Gastrocnemius medialis (tissue), 4 donors: ENCODE results near the gene UNC13B.

Source experiments
- CTCF ChIP-seq, 5 experiments: fragments of 450-650 bp in 3 of 5; fragments of 200-600 bp in 2 of 5; sonication (generic) in 2 of 5; IDR thresholded peaks in 4 of 5; conservative IDR thresholded peaks in 1 of 5; 1 replicate in 4 of 5; 2 replicates in 1 of 5; pipeline ENCODE4 v1.5.1; 2016 to 2019; ENCODE audit warnings: antibody characterized with exemption in 5 of 5, mild to moderate bottlenecking in 3 of 5, moderate library complexity in 3 of 5
- POLR2A ChIP-seq, 2 donors: fragments of 450-650 bp; IDR thresholded peaks; one replicate each; pipeline ENCODE4 v1.6.1; 2017; ENCODE audit warnings: antibody characterized with exemption in 2 of 2, mild to moderate bottlenecking in 2 of 2, moderate library complexity in 2 of 2

DNA sequence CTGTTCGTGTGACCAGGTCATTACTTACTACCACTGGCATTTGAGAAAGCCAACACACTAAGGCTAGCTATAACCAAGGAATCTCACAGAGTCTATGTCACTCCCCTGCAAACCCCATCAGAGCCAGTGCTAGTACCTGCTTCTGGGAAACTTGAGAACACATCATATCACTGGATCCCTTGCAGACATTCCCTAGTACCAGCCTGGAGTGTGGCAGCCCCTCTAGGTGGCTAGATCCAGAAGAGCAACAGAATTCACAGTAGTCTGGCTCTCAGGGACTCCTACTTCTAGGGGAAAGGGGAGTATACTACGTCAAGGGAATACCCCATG, 254.3 kb downstream of the UNC13B start:
- TF ChIP-seq CTCF (IDR thresholded peaks at IDR 0.05 in 4 of 5, conservative IDR thresholded peaks at IDR 0.05 in 1 of 5) = no peak
- TF ChIP-seq POLR2A (IDR thresholded peaks at IDR 0.05) = no peak
